Activated T-helper 1 cell treated with anti-CD3 and anti-CD28 coated beads, Interleukin-12 subunit alpha, Interleukin-12 subunit beta, Interleukin-2, Interleukin-4 antibody, amounts not matched to agents 30 ng/mL and 10 ng/mL and 1 ng/mL, durations not matched to agents 14 hours and 24 hours and 36 hours (primary cell): Measurements from ENCODE around the gene RIN2. TPM values are rescaled to one million over a fixed set of nuclear protein-coding genes. Genes with fewer than 3 reads are reported as not detected.

Source experiments
- DNase-seq: peaks from one replicate; pipeline ENCODE4 v3.0.0; 2021; ENCODE audit warnings: low spot score
- H3K27ac Mint-ChIP-seq: one replicate; pipeline ENCODE4 v1.8.0; 2021; ENCODE audit warnings: mild to moderate bottlenecking, mixed read lengths
- H3K27me3 Mint-ChIP-seq: one replicate; pipeline ENCODE4 v1.8.0; 2022; ENCODE audit warnings: mild to moderate bottlenecking, moderate library complexity, mixed read lengths; ENCODE audit not compliant: insufficient read depth
- H3K36me3 Mint-ChIP-seq: one replicate; pipeline ENCODE4 v1.8.0; 2021; ENCODE audit warnings: low read depth, mixed read lengths
- H3K4me1 Mint-ChIP-seq: one replicate; pipeline ENCODE4 v1.8.0; 2021; ENCODE audit warnings: low read depth, mixed read lengths
- H3K4me3 Mint-ChIP-seq: one replicate; pipeline ENCODE4 v1.8.0; 2021; ENCODE audit warnings: mild to moderate bottlenecking, moderate library complexity, mixed read lengths
- H3K9me3 Mint-ChIP-seq: one replicate; pipeline ENCODE4 v1.8.0; 2021; ENCODE audit warnings: mixed read lengths
- intact Hi-C: fragments of 100-400 bp; cut with micrococcal nuclease; formaldehyde crosslinking; loops from one replicate; pipeline ENCODE4 v1.15.1; 2024
- total RNA-seq: library from RNA; stranded (reverse); gene quantifications from 2 replicates; pipeline ENCODE4 v1.2.3, GENCODE V29; 2022

The RIN2 gene
- total RNA-seq, 1 donor from 2014 or later: not detected

- H3K9me3 Mint-ChIP-seq: no peaks in the 10 kb centered on the region
- H3K27ac Mint-ChIP-seq: no peak overlapping the region
- intact Hi-C loops: no loop called here
- no peaks in the 10 kb centered on the region for H3K27me3 Mint-ChIP-seq
- DNase-seq: no peak
- no peaks in the 10 kb centered on the region for H3K36me3 Mint-ChIP-seq
- H3K4me3 Mint-ChIP-seq: no peak overlapping the region
- no peaks in the 10 kb centered on the region for H3K4me1 Mint-ChIP-seq
These were observed 32.7 kb upstream of the RIN2 start for GRCh38 chr20:19725373-19725772.

- Mint-ChIP-seq H3K9me3 (no peaks in the 10 kb centered on the region), H3K27ac (no peak overlapping the region), H3K4me3 (no peak overlapping the region), H3K36me3 (no peaks in the 10 kb centered on the region), H3K27me3 (no peaks in the 10 kb centered on the region), H3K4me1 (no peaks in the 10 kb centered on the region)
- intact Hi-C loops: no loop called here
- DNase-seq: no peak
These were observed 32.1 kb upstream of the RIN2 start for GRCh38 chr20:19725814-19726525.

GRCh38 chr20:19727251-19727847 is 30.7 kb upstream of the RIN2 start:
- Mint-ChIP-seq H3K27me3 (no peaks in the 10 kb centered on the region), H3K4me3 (no peak overlapping the region), H3K9me3 (no peaks in the 10 kb centered on the region), H3K36me3 (no peaks in the 10 kb centered on the region), H3K4me1 (no peaks in the 10 kb centered on the region), H3K27ac (no peak overlapping the region)
- no peak for DNase-seq
- intact Hi-C loops: no loop called here

- Mint-ChIP-seq H3K36me3 (no peaks in the 10 kb centered on the region), H3K4me3 (no peak overlapping the region), H3K27ac (no peak overlapping the region), H3K9me3 (no peaks in the 10 kb centered on the region), H3K4me1 (no peaks in the 10 kb centered on the region), H3K27me3 (no peaks in the 10 kb centered on the region)
- no peak for DNase-seq
- intact Hi-C loops: no loop called here
These were observed 28.4 kb upstream of the RIN2 start for GRCh38 chr20:19729672-19730071.

GRCh38 chr20:19730706-19731105 is 27.4 kb upstream of the RIN2 start:
- no peaks in the 10 kb centered on the region for H3K9me3 Mint-ChIP-seq
- H3K36me3 Mint-ChIP-seq: no peaks in the 10 kb centered on the region
- H3K27me3 Mint-ChIP-seq: no peaks in the 10 kb centered on the region
- no peaks in the 10 kb centered on the region for H3K4me1 Mint-ChIP-seq
- no peak overlapping the region for H3K4me3 Mint-ChIP-seq
- H3K27ac Mint-ChIP-seq: no peak overlapping the region
- no peak for DNase-seq
- intact Hi-C loops: no loop called here

GRCh38 chr20:19734811-19735210 is 23.2 kb upstream of the RIN2 start:
- no peak overlapping the region for H3K4me3 Mint-ChIP-seq
- no peaks in the 10 kb centered on the region for H3K27me3 Mint-ChIP-seq
- no peak overlapping the region for H3K27ac Mint-ChIP-seq
- H3K36me3 Mint-ChIP-seq: no peaks in the 10 kb centered on the region
- no peak for DNase-seq
- H3K9me3 Mint-ChIP-seq: no peaks in the 10 kb centered on the region
- intact Hi-C loops: no loop called here
- peaks cover 8% of the 10 kb centered on the region for H3K4me1 Mint-ChIP-seq

GRCh38 chr20:19735446-19735845 is 22.6 kb upstream of the RIN2 start:
- Mint-ChIP-seq H3K27ac (no peak overlapping the region), H3K4me1 (peaks cover 8% of the 10 kb centered on the region), H3K27me3 (no peaks in the 10 kb centered on the region), H3K9me3 (no peaks in the 10 kb centered on the region), H3K4me3 (no peak overlapping the region), H3K36me3 (no peaks in the 10 kb centered on the region)
- no peak for DNase-seq
- intact Hi-C loops: no loop called here

- peaks cover 8% of the 10 kb centered on the region for H3K4me1 Mint-ChIP-seq
- no peak for DNase-seq
- no peaks in the 10 kb centered on the region for H3K27me3 Mint-ChIP-seq
These were observed 21.0 kb upstream of the RIN2 start for GRCh38 chr20:19737025-19737424.

DNA sequence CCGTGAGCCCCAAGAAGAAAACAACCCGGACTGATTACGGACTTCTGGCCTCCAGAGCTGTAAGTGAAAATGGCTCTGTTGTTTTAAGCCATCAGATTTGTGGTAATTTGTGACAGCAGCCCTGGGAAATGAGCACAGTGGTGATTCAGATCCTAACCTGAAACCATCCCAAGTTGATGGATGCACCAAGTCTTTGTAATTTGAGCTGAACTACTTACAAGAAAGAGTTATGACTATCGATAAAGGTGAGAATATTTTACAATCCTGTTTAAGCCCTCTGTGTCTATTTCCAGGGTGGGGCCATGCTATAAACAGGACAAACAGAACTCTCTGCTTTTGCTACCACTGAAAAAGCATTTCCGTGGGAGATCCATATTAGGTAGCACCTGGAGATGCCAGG is 19.1 kb upstream of the RIN2 start:
- intact Hi-C loops: no loop called here
- no peak overlapping the region for H3K27ac Mint-ChIP-seq
- H3K36me3 Mint-ChIP-seq: no peaks in the 10 kb centered on the region
- H3K9me3 Mint-ChIP-seq: no peaks in the 10 kb centered on the region
- H3K4me3 Mint-ChIP-seq: no peak overlapping the region
- peaks cover 8% of the 10 kb centered on the region for H3K4me1 Mint-ChIP-seq
- no peaks in the 10 kb centered on the region for H3K27me3 Mint-ChIP-seq
- no peak for DNase-seq

More at GRCh38 chr20:19737025-19737424, 21.0 kb upstream of the RIN2 start:
- Mint-ChIP-seq H3K4me3 (no peak overlapping the region), H3K36me3 (no peaks in the 10 kb centered on the region), H3K27ac (no peak overlapping the region), H3K9me3 (no peaks in the 10 kb centered on the region)
- intact Hi-C loops: no loop called here

GRCh38 chr20:19739351-19739750 is 18.7 kb upstream of the RIN2 start:
- H3K4me3 Mint-ChIP-seq: no peak overlapping the region

GRCh38 chr20:19740512-19740911 is 17.5 kb upstream of the RIN2 start:
- Mint-ChIP-seq H3K9me3 (peaks cover under 1% of the 10 kb centered on the region), H3K27ac (no peak overlapping the region), H3K27me3 (no peaks in the 10 kb centered on the region), H3K4me1 (peaks cover 8% of the 10 kb centered on the region), H3K36me3 (no peaks in the 10 kb centered on the region), H3K4me3 (no peak overlapping the region)
- DNase-seq: no peak
- intact Hi-C loops: no loop called here

More at GRCh38 chr20:19739351-19739750, 18.7 kb upstream of the RIN2 start:
- Mint-ChIP-seq H3K27me3 (no peaks in the 10 kb centered on the region), H3K27ac (no peak overlapping the region), H3K36me3 (no peaks in the 10 kb centered on the region), H3K9me3 (no peaks in the 10 kb centered on the region), H3K4me1 (peaks cover 8% of the 10 kb centered on the region)
- no peak for DNase-seq
- intact Hi-C loops: no loop called here

GRCh38 chr20:19741924-19742323 is 16.1 kb upstream of the RIN2 start:
- H3K27ac Mint-ChIP-seq: no peak overlapping the region
- no peaks in the 10 kb centered on the region for H3K36me3 Mint-ChIP-seq
- DNase-seq: no peak
- H3K9me3 Mint-ChIP-seq: peaks cover 8% of the 10 kb centered on the region
- H3K4me3 Mint-ChIP-seq: no peak overlapping the region
- intact Hi-C loops: no loop called here
- H3K27me3 Mint-ChIP-seq: no peaks in the 10 kb centered on the region
- H3K4me1 Mint-ChIP-seq: peaks cover 5% of the 10 kb centered on the region

DNA sequence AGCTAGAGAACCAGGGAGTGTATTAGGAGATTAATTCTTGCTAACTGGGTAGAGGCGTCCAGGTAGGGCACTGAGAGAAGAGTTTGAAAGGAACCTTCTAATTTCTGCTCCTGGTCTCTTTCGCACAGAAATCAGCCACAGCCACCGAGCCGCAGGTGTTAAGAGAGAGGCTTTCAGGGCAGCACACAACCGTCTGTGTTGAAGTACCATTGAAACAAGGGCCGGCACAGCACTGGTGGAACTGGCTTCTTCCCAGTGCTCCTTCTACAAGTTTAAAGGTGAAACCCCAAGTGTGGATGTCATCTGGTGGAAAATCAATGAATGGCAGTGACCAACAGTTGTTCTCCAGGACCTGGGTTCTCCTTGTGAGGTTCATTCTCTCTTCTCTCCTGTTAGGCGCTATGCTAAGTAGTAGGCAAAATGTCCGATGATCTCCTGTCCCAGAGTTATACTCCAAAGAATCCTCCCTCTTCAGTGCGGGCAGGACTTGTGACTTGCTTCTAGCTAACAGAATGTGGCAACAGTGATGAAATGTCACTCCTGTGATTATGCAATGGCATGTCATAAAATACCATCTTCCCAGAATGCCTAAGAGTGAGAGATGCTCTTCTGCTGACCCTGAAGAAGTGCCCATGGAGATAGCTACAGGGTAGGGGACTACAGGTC is 15.0 kb upstream of the RIN2 start:
- H3K9me3 Mint-ChIP-seq: peaks cover 8% of the 10 kb centered on the region
- no peak overlapping the region for H3K4me3 Mint-ChIP-seq
- no peak overlapping the region for H3K27ac Mint-ChIP-seq
- H3K27me3 Mint-ChIP-seq: no peaks in the 10 kb centered on the region
- intact Hi-C loops: no loop called here
- H3K4me1 Mint-ChIP-seq: no peaks in the 10 kb centered on the region
- no peaks in the 10 kb centered on the region for H3K36me3 Mint-ChIP-seq
- DNase-seq: no peak
